Astrocyte (in vitro differentiated cells and primary cell): ENCODE results near the gene KIF3C.

ENCODE experiments used
- CTCF ChIP-seq: IDR thresholded peaks from 2 replicates; pipeline ENCODE4 v1.5.1; 2011; ENCODE audit warnings: low read depth, mild to moderate bottlenecking, inconsistent platforms, low read length, moderate library complexity; ENCODE audit not compliant: insufficient read depth
- EZH2 ChIP-seq: IDR thresholded peaks from 2 replicates; pipeline ENCODE4 v1.6.1; 2012; ENCODE audit warnings: mild to moderate bottlenecking, low read length, inconsistent platforms; ENCODE audit not compliant: insufficient read depth

- TF ChIP-seq CTCF: no peak
- no peak for TF ChIP-seq EZH2
Observed at GRCh38 chr2:26008851-26009566, 26.7 kb upstream of the KIF3C start.
